Measurements from ENCODE around the gene USP13. TPM values are rescaled to one million over a fixed set of nuclear protein-coding genes. Genes with fewer than 3 reads are reported as not detected.

Gene USP13
- total and polyA plus RNA-seq, 4 donors, result 2.4 to 7.3 (median 4.2) TPM

- no peak overlapping the region for H3K27ac ChIP-seq (ENCODE audit: low read depth in 1 of 2, low read length in 2 of 2)
- no peak overlapping the region for H3K9ac ChIP-seq (ENCODE audit: low read depth in 1 of 2, low read length in 2 of 2)
- no peaks in the 10 kb centered on the region for H3K27me3 ChIP-seq (ENCODE audit: control insufficient read depth in 4 of 4, insufficient read depth in 4 of 4, low read length in 3 of 4)
- H3K9me3 ChIP-seq (ENCODE audit: control insufficient read depth in 4 of 4, low read length in 3 of 4), result no peaks in the 10 kb centered on the region
- H3K4me3 ChIP-seq (ENCODE audit: low read depth in 1 of 3, low read length in 3 of 3), result no peak overlapping the region
- WGBS, result 80% methylated on average over 2 of the region's 2 CpGs
- H3K4me1 ChIP-seq (ENCODE audit: control insufficient read depth in 4 of 4, insufficient read depth in 4 of 4, low read length in 3 of 4), result peaks cover 0 to 16% (median 3%) of the 10 kb centered on the region in 4 donors
- TF ChIP-seq SP1 (IDR thresholded peaks at IDR 0.05) (no peak), FOXA2 (IDR thresholded peaks at IDR 0.05) (no peak), MAX (IDR thresholded peaks at IDR 0.05) (no peak), YY1 (IDR thresholded peaks at IDR 0.05) (no peak), HNF4A (conservative IDR thresholded peaks at IDR 0.05) (no peak), HNF4G (IDR thresholded peaks at IDR 0.05) (no peak), RAD21 (IDR thresholded peaks at IDR 0.05) (no peak), GABPA (IDR thresholded peaks at IDR 0.05 in 1 of 2, conservative IDR thresholded peaks at IDR 0.05 in 1 of 2) (no peak), NR2F2 (IDR thresholded peaks at IDR 0.05) (no peak)
- DNase-seq (ENCODE audit: low spot score), result no peak
- H3K36me3 ChIP-seq (ENCODE audit: control insufficient read depth in 4 of 4, insufficient read depth in 3 of 4, low read depth in 1 of 4, low read length in 3 of 4), result no peaks in the 10 kb centered on the region
Measured at GRCh38 chr3:179655236-179655635, 2.4 kb downstream of the USP13 start.

DNA sequence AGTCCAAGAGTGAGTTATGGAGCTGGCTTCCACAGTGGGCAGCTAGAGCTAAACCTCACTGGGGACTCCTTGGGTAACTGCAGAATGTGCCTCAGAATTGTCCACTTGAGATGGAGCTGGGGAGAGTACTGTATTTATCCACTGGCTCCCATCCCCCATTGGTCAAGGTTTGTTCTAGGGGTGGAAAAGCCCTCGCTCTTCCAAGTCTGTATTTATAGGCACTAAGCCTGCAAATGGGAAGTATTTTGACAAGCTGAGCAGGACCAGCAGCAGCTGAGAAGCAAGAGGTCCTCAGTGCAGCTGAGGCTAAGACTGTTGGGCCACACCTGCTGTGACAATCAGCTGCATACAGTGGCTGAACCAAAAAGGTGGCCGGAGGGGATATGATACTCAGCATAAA is 5.8 kb downstream of the USP13 start:
- Histone ChIP-seq H3K9ac (ENCODE audit: low read depth in 1 of 2, low read length in 2 of 2) (no peak overlapping the region), H3K9me3 (ENCODE audit: control insufficient read depth in 4 of 4, low read length in 3 of 4) (no peaks in the 10 kb centered on the region), H3K4me3 (ENCODE audit: low read depth in 1 of 3, low read length in 3 of 3) (no peak overlapping the region), H3K36me3 (ENCODE audit: control insufficient read depth in 4 of 4, insufficient read depth in 3 of 4, low read depth in 1 of 4, low read length in 3 of 4) (no peaks in the 10 kb centered on the region), H3K27ac (ENCODE audit: low read depth in 1 of 2, low read length in 2 of 2) (no peak overlapping the region), H3K4me1 (ENCODE audit: control insufficient read depth in 4 of 4, insufficient read depth in 4 of 4, low read length in 3 of 4) (peaks cover 0 to 9% (median 2%) of the 10 kb centered on the region in 4 donors), H3K27me3 (ENCODE audit: control insufficient read depth in 4 of 4, insufficient read depth in 4 of 4, low read length in 3 of 4) (no peaks in the 10 kb centered on the region)
- no peak for TF ChIP-seq GABPA (IDR thresholded peaks at IDR 0.05 in 1 of 2, conservative IDR thresholded peaks at IDR 0.05 in 1 of 2)
- no peak for TF ChIP-seq CTCF (IDR thresholded peaks at IDR 0.05; ENCODE audit: low read depth, low read length, missing input control)
- TF ChIP-seq SP1 (IDR thresholded peaks at IDR 0.05), result no peak
- TF ChIP-seq, protein P1, sequence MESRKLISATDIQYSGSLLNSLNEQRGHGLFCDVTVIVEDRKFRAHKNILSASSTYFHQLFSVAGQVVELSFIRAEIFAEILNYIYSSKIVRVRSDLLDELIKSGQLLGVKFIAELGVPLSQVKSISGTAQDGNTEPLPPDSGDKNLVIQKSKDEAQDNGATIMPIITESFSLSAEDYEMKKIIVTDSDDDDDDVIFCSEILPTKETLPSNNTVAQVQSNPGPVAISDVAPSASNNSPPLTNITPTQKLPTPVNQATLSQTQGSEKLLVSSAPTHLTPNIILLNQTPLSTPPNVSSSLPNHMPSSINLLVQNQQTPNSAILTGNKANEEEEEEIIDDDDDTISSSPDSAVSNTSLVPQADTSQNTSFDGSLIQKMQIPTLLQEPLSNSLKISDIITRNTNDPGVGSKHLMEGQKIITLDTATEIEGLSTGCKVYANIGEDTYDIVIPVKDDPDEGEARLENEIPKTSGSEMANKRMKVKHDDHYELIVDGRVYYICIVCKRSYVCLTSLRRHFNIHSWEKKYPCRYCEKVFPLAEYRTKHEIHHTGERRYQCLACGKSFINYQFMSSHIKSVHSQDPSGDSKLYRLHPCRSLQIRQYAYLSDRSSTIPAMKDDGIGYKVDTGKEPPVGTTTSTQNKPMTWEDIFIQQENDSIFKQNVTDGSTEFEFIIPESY (IDR thresholded peaks at IDR 0.05), result no peak
- no peak for TF ChIP-seq HNF4G (IDR thresholded peaks at IDR 0.05)
- no peak for TF ChIP-seq RAD21 (IDR thresholded peaks at IDR 0.05)
- no peak for TF ChIP-seq TAF1 (conservative IDR thresholded peaks at IDR 0.05)
- TF ChIP-seq YY1 (IDR thresholded peaks at IDR 0.05), result no peak
- no peak for TF ChIP-seq MAX (IDR thresholded peaks at IDR 0.05)
- TF ChIP-seq FOXA2 (IDR thresholded peaks at IDR 0.05), result no peak
- TF ChIP-seq JUND (IDR thresholded peaks at IDR 0.05), result no peak
- TF ChIP-seq RXRA (IDR thresholded peaks at IDR 0.05), result no peak
- TF ChIP-seq, protein P2, sequence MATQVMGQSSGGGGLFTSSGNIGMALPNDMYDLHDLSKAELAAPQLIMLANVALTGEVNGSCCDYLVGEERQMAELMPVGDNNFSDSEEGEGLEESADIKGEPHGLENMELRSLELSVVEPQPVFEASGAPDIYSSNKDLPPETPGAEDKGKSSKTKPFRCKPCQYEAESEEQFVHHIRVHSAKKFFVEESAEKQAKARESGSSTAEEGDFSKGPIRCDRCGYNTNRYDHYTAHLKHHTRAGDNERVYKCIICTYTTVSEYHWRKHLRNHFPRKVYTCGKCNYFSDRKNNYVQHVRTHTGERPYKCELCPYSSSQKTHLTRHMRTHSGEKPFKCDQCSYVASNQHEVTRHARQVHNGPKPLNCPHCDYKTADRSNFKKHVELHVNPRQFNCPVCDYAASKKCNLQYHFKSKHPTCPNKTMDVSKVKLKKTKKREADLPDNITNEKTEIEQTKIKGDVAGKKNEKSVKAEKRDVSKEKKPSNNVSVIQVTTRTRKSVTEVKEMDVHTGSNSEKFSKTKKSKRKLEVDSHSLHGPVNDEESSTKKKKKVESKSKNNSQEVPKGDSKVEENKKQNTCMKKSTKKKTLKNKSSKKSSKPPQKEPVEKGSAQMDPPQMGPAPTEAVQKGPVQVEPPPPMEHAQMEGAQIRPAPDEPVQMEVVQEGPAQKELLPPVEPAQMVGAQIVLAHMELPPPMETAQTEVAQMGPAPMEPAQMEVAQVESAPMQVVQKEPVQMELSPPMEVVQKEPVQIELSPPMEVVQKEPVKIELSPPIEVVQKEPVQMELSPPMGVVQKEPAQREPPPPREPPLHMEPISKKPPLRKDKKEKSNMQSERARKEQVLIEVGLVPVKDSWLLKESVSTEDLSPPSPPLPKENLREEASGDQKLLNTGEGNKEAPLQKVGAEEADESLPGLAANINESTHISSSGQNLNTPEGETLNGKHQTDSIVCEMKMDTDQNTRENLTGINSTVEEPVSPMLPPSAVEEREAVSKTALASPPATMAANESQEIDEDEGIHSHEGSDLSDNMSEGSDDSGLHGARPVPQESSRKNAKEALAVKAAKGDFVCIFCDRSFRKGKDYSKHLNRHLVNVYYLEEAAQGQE (IDR thresholded peaks at IDR 0.05), result no peak
- no peak for TF ChIP-seq EGR1 (IDR thresholded peaks at IDR 0.05; ENCODE audit: low read depth in 2 of 2)
- no peak for TF ChIP-seq HNF4A (conservative IDR thresholded peaks at IDR 0.05)
- TF ChIP-seq ATF3 (IDR thresholded peaks at IDR 0.05), result no peak
- no peak for TF ChIP-seq FOXA1 (IDR thresholded peaks at IDR 0.05)
- no peak for DNase-seq (ENCODE audit: low spot score)
- WGBS, result 94% methylated on average over 2 of the region's 2 CpGs
